HG02840 (cell line): ENCODE measurements around the gene SREK1IP1.
"Not testable (repeated sequence)": the region's sequence is repeated elsewhere in the genome, so short reads cannot be mapped to it uniquely, and the experiment has no call there.

Experiments used
- ATAC-seq: cut with Tn5 transposase; IDR thresholded peaks from one replicate; pipeline ENCODE4 v1.9.1; 2021; ENCODE audit warnings: mild to moderate bottlenecking, moderate library complexity, moderate number of reproducible peaks; ENCODE audit not compliant: unreplicated experiment, low FRiP score

Gene SREK1IP1

DNA sequence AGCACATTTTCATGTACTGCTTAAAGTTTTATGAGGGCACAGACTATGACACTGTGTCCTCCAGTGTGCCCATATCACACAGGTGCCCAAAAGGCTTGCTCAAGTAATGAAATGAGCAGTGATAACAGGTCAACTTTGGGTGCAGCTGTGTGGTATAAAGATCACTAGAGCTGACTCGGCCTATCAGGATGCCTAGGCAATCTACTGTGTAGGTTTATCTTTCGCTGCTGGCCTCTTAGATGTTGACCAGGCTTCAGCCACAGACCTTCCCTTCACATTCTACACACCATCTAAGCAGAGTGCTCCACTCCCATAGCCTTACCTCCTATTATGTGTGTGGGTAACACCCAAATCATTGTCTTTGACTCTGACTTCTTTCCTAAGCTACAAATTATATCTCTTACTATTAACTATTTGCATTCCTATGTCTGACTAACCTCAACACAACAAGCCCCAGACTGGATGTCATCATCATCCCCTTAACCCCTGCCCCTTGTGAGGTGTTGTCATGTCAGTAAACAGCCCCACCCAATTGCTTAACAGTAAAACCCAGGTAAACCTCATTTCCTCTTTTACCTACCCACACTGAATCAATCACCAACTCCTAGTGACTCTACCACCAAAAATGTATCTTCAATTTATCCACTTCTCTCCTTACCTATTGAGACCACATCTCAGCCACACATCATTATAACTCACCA, 2.5 kb downstream of the SREK1IP1 start:
- no peak for ATAC-seq

DNA sequence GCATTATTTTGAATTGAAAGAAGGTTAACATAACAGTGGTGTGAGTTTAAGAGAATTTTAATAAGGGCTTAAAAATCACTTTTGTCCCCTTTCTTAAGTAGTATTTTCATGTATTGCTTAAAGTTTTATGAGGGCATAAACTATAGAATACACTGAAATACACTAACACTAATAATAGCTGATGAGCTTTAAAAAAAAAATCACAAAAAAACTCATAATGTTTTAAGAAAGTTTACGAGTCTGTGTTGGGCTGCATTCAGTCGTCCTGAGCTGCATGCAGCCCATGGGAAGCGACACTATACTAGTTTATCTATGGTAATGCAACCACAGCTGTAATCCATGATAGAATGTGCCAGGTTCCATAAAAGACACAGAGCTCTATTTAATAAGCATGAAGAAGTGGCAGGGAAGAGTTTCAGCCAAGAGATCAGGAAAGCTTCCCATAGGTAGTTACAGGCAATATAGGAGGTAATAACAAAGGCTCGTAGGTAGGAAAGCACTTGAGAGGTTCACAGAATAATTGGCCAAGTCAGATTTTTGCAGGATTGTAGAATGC, 4.5 kb downstream of the SREK1IP1 start:
- ATAC-seq: no peak

DNA sequence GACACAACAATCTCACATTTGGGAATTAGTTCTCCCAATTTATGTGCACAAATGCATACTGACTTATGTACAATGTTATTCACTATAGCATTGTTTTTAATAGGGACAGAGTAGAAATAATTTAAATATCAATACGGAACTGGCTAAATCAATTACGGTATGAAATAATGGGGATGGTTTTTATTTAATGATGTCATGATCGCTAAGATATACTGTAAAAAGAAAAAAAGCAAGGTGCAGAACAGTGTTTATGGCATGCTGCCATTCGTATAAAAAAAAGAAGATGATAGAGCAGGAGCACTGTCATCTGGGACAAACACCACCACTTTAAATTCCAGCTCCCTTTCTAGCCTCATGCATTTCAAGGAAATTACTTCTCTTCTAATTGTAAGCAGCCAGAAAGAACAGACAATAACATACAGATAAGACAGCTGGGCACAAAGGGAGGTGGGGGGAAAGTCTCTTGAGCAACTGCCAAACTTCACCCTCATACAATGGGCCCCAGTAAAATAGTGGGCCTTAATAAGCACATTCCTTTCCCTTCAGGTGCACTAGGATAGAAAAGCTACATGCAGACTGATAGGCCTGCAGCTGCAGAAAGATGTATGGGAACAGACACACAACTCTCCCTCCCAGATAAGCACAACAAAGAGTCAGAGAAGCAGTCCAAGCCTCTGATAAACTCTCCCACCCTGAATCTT, 8.4 kb downstream of the SREK1IP1 start:
- no peak for ATAC-seq

DNA sequence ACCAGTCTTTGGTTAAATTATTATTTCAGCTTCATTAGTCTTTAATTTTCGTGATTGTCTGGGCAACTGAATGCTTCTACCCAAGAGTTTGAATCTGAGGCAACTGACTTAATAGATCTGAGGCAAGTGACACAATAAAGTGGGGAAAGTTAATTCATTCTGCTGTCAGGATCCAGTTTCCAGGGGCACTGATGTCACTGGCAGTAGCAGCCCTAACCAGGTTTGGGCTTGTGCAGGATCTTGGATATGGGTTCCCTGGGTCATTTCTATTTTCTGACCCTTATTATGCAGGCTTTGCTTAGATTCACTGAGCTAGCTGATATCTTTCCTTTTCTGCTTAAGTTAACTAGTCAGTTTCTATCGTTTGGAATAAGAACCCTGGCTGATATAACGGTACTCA, 9.6 kb downstream of the SREK1IP1 start:
- ATAC-seq: no peak

DNA sequence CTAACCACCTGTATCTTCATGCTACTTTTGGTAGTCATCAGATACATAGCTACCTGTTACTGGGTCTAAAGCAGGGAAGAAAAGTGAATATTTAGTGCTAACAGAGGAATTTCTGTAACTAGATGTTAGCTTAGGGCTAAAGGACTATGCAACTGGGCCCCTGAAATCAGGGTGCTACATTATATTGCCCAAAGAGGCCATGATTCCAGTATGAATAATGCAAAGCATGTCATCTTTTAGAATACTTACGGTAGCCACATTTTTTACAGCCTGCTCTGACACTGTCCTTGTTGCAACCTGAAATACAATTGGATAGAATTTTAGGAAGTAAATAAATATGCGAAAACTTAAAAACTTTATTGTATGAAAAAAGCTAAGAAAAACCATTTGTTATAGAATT, 14.4 kb downstream of the SREK1IP1 start:
- ATAC-seq: no peak

DNA sequence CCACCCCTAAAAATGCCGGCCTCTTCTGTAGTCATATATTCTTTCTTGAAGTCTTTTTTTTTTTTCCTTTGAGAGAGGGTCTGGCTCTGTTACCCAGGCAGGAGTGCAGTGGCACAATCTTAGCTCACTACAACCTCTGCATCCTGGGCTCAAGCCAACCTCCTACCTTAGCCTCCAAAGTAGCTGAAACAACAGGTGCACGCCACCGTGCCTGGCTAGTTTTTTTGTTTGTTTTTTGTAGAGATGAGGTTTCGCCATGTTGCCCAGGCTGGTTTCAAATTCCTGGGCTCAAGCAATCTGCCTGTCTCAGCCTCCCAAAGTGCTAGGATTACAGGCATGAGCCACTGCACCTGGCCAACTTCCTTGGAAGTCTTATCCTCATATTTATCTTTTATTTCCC, 19.1 kb downstream of the SREK1IP1 start:
- ATAC-seq: no peak

DNA sequence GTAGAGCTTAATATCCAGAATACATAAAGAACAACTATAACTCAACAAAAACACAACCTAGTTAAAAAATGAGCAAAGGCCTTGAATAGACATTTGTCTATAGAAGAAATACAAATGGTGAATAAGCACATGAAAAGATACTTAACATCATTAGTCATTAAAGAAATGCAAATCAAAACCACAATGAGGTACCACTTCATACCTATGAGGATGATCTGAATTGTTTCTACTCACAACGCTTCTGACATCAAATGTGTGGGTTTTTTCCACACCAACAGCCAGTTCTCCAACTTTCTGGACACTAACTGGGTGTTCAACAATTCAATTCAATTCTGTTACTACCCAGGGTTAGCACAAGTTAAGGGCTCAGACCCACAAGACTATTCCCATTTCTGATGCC, 22.0 kb downstream of the SREK1IP1 start:
- no peak for ATAC-seq

DNA sequence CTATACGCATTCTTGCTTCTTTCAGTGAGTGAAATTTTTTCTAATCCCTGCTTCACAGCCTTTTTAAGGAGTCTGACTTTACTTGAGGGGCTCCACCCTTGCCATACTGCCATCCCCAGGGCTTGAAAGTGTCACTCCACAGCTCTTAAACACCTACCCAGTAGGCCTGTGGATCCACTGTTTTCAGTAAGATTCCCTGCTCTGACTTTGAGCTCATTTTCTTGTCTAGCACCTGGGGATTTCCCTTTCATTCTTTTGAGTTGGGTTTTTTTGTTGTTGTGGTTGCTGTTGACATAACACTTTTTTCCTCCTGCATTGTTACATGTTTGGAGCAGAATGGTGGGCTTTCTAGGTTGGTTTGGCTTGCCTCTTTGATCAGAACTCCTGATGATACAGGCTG, 23.6 kb downstream of the SREK1IP1 start:
- ATAC-seq: no peak

DNA sequence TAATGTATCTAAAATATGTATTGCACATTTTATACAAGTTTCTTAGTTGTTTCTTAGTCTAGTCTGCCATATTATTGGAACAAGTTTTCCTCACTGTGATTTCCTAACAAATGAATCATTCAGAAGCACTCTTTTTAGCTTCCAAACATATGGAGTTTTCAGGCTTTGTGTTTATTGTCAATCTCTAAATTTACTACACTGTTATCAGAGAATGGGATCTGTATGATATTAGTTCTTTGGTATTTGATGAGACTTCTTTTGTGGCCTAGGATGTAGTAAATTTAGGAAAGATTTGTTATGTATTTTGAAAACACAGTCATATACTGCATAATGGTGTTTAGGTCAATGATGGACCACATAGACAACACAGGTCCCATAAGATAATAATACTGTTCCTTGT, 25.7 kb downstream of the SREK1IP1 start:
- no peak for ATAC-seq

DNA sequence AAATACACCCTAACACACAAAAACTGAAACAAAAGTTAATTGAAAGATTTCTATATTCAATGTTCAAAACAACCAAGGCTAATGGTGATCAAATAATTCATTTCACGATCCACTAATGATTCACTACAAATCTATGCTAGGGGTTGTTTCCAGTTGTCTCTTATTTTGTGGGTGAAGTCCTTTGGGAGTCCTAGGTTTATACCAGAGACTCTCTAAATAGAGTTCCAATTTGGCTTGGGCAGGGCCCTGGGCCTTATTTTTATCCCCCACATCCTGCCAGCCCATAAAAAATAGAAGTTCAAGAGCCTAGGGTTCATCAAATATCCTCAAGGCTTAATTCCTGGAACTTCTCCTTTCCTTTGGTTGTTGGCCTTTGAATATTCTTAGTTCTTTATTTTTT, 26.1 kb downstream of the SREK1IP1 start:
- no peak for ATAC-seq

DNA sequence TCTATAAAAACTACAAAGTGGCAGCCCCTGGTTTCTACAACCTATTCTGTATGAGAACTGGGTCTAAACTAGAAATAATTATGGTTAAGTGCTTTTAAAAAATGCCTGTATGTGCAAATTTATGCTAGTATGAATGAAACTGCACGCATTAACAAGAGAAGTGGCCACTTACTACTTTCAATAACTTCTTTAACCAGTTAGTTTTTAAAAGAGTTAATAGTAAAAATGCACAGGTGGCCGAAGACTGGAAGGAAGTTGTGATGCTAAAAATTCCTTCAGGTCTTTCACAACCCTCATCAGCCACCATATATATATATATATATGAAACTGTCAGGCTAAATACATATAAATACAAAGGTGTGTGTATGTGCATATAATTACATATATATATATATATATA, 41.3 kb downstream of the SREK1IP1 start:
- no peak for ATAC-seq

DNA sequence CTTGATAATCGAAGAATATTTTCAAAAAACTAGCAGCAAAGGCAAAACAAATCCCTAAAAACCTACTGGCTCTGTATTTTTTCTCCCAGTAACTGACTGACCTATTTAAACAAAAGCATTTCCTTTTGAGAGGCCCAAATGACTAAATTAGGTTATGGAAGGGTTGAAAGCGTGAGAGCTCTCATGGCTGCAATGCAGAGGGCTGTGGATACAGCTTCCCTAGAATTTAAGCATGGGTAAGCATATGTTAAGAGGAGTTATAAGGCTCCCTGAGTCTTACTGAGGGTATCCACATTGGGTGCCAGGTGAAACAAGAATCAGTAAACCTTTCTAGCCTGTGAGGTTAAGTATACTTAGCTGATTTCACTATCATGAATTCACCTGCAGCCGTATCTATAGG, 45.9 kb downstream of the SREK1IP1 start:
- no peak for ATAC-seq

DNA sequence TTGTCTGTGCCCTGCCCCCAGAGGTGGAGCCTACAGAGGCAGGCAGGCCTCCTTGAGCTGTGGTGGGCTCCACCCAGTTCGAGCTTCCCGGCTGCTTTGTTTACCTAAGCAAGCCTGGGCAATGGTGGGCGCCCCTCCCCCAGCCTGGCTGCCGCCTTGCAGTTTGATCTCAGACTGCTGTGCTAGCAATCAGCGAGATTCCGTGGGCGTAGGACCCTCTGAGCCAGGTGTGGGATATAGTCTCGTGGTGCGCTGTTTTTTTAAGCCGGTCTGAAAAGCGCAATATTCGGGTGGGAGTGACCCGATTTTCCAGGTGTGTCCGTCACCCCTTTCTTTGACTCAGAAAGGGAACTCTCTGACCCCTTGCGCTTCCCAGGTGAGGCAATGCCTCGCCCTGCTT, 54.0 kb downstream of the SREK1IP1 start:
- not testable (repeated sequence) for ATAC-seq

DNA sequence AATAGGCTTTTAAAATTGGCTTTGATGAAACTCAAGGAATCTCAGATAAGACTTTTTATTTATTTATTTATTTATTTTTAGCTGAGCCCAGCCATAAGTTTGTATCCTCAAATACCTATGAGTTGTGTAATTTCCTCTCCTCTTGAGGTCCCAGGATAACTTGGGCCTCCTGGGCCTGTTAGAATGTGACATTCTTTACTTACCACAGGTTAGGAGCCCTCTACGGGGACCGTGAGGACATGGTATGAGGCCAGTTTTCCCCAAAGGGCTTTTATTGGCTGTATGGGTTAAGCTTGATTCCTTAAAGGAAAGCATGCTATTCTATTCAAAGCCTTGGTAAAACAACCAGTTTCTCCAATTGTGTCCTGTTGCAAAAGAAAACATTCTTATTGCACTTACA, 61.3 kb downstream of the SREK1IP1 start:
- ATAC-seq: no peak

DNA sequence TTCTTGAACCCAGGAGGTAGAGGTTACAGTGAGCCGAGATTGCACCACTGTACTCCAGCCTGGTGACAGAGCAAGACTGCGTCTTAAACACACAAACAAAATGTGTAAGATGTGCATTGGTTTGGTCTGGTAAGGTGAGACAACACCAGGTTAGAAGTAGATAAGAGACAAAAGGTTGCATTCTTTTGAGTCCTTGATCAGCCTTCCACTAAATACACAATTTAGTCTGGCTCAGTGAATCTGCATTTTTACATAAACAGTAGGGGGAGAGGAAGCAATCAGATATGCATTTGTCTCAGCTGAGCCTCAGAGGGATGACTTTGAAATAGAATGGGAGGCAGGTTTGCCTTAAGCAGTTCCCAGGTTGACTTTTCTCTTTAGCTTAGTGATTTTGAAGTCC, 62.4 kb downstream of the SREK1IP1 start:
- ATAC-seq: not testable (repeated sequence)

DNA sequence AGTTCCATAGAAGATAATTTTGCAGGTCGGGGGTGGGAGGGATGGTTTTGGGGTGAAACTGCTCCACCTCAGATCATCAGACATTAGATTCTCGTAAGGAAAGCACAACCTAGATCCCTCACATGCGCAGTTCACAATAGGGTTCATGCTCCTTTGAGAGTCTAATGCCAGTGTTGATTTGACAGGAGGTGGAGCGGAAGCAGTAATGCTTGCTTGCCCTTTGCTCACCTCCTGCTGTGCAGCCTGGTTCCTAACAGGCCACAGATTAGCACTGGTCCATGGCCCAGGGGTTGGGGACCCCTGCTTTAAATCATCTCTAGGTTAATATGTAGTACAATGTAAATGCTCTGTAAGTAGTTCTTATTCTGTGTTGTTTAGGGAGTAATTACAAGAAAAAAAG, 67.7 kb downstream of the SREK1IP1 start:
- ATAC-seq: no peak

DNA sequence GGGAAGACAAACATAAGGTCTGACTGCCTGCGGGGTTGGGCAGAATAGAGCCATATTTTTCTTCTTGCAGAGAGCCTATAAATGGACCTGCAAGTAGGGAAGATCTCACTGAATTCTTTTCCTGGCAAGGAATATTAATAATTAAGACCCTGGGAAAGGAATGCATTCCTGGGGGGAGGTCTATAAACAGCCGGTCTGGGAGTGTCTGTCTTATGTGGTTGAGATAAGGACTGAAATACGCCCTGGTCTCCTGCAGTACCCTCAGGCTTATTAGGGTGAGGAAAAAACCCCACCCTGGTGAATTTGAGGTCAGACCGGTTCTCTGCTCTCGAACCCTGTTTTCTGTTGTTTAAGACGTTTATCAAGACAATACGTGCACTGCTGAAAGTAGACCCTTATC, 72.1 kb downstream of the SREK1IP1 start:
- not testable (repeated sequence) for ATAC-seq

DNA sequence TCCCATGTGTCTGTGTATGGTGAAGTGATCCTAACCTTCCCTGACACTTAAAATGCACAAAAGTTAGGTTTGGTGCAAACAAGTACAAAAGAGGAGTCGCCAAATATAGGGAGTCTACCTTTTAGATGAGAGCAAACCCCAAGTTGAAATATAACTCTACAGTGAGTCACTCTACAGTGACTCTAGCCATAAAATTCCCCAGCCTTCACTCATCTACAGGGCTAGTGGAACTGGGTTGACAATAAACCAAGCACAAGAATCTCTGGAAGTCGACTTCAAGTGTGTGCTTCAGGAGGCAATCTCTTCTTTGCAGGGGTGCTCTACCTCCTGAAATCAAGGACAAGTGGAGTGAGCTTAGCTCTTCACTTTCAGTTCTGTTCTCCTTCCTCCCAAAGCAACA, 74.9 kb downstream of the SREK1IP1 start:
- no peak for ATAC-seq

DNA sequence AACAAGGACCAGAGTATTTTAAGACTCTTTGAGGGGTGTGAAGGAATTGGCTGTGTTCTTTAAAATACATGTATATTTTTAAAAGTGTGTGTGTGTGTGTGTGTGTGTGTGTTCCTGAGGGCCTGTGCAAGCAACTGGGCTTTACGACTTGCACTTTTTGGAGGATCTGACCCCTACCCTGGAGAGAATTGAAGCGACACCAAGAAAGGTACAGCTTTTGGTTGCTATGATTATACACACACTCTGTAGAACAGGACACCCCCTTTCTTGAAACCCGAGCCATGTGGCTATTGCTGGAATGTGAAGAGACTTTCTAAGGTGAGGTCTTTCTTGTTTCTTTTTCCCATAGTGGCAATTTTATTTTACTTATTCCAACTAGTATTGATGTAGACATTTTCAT, 77.2 kb downstream of the SREK1IP1 start:
- no peak for ATAC-seq

DNA sequence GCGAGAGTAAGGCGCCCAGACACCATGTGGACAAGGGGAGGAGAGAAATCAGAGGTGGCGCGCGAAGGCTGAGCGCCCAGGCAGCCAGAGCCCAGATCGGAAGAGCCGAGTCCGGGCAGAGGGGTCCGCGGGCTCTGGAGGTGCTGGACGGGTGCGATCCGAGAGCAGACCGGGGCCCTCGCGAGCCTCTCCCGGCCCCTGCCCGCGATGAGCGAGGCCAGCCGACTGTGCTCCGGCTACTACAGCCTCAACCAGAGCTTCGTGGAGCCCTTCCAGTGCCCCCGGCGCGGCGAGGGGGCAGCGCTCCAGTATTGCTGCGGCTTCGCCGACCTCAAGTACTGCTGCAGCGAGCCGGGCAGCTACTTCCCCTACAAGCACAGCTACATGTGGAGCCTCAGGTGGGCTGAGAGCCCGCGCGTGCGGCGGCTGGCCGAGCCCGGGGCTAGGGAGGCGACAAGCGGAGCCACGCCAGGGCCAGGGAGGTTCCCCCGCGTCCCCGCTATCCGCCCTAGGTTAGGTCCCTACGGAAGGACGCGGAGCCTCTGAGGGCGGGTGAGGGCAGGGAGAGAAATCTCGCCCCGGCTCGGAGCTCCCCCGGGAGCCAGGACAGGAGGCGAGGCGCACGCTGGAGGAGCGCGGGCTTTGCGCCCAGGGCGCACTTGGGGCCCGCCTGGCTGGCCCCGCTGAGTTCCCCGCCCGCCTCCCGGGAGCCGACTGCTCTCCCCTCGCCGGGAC, 77.9 kb downstream of the SREK1IP1 start, which contains the start of gene SHISAL2B:
Gene SHISAL2B (plus strand): TSS at position 87 of the 735 bp plus-strand sequence. CDS start 121 bp downstream, at position 208.
- no peak for ATAC-seq

DNA sequence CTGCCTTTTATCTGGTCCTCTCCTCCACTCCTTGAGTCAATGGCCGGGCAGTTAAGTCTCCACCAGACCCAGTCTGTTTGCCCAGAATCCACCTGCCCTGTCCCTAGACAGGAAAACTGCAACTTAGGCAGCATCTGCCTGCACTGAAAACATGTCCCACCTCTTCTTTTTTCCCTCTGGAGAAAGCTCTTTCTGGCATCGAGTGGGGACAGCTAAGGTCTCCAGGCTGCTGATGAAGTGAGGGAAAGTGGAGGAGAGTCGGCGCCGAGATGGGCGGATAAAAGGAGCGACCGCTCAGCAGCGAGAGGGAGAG, 78.4 kb downstream of the SREK1IP1 start:
- ATAC-seq: no peak
